ENCODE results near the gene ADAM22.

DNA sequence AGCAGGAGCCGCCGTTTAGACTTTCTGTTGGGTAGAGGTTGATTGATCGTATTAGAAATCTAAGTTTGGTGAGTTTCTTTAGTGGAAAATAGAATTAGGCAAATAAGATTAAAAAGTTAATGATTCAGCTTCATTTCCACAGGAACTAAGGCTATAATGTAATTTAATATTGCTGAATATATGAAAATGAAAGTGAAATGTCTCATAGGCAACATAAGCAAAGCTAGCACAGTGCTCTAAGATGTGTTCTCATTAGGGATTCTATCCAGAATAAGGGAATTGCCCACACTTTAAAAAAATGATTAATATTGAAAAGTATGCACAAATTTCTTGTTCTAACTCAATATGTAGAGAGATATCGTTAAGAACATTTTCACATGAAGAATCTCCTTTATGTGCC, 238.8 kb downstream of the ADAM22 start:
- TF ChIP-seq, protein P1, sequence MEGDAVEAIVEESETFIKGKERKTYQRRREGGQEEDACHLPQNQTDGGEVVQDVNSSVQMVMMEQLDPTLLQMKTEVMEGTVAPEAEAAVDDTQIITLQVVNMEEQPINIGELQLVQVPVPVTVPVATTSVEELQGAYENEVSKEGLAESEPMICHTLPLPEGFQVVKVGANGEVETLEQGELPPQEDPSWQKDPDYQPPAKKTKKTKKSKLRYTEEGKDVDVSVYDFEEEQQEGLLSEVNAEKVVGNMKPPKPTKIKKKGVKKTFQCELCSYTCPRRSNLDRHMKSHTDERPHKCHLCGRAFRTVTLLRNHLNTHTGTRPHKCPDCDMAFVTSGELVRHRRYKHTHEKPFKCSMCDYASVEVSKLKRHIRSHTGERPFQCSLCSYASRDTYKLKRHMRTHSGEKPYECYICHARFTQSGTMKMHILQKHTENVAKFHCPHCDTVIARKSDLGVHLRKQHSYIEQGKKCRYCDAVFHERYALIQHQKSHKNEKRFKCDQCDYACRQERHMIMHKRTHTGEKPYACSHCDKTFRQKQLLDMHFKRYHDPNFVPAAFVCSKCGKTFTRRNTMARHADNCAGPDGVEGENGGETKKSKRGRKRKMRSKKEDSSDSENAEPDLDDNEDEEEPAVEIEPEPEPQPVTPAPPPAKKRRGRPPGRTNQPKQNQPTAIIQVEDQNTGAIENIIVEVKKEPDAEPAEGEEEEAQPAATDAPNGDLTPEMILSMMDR (IDR thresholded peaks at IDR 0.05) = no peak
- TF ChIP-seq EZH2 (IDR thresholded peaks at IDR 0.05; ENCODE audit: borderline replicate concordance, insufficient read depth, low read depth, low read length, poor library complexity, severe bottlenecking) = no peak
